HEK293T (cell line): ENCODE data around the gene AVPR2.

Experiments used
- BHLHE40 ChIP-seq: fragments of 450-650 bp; IDR thresholded peaks from 2 replicates; pipeline ENCODE4 v1.6.1; 2016; ENCODE audit warnings: mild to moderate bottlenecking, moderate library complexity, borderline replicate concordance
- FOXA1 ChIP-seq: fragments of 450-650 bp; IDR thresholded peaks from 2 replicates; pipeline ENCODE4 v1.6.1; 2016; ENCODE audit warnings: mild to moderate bottlenecking
- SP1 ChIP-seq: fragments of 450-650 bp; IDR thresholded peaks from 2 replicates; pipeline ENCODE4 v1.6.1; 2017
- SUZ12 ChIP-seq: fragments of 450-650 bp; IDR thresholded peaks from 2 replicates; pipeline ENCODE4 v1.6.1; 2016; ENCODE audit warnings: mild to moderate bottlenecking

- TF ChIP-seq SUZ12 (no peak), BHLHE40 (no peak), FOXA1 (no peak), SP1 (no peak)
These were observed 41.1 kb upstream of the AVPR2 start for GRCh38 chrX:153863251-153863991.
